SK-N-MC (cell line): ENCODE data around the gene ST3GAL4.

Experiments used
- EZH2 ChIP-seq: fragments of 200-600 bp; sonication (generic); IDR thresholded peaks from one replicate; pipeline ENCODE4 v1.6.1; 2017; ENCODE audit warnings: antibody characterized with exemption
- FOXP2 ChIP-seq: optimal IDR thresholded peaks from 2 replicates; pipeline ENCODE3; 2011; ENCODE audit warnings: mild to moderate bottlenecking, moderate library complexity; ENCODE audit not compliant: insufficient read depth; ENCODE audit errors: extremely low read length, control extremely low read depth
- POLR2AphosphoS5 ChIP-seq: IDR thresholded peaks from 2 replicates; pipeline ENCODE4 v1.6.1; 2012; ENCODE audit warnings: mild to moderate bottlenecking, low read depth, low read length, borderline replicate concordance

GRCh38 chr11:126336671-126337101 is 18.8 kb upstream of the ST3GAL4 start:
- no peak for TF ChIP-seq POLR2AphosphoS5
- no peak for TF ChIP-seq EZH2
- TF ChIP-seq FOXP2, result no peak
